T-helper 1 cell treated with Interleukin-12 subunit alpha and Interleukin-12 subunit beta and Interleukin-4 antibody, amounts not matched to agents 30 μg/mL and 1 μg/mL, for 36 hours (primary cell): ENCODE results near the gene DDX55.

Experiments used
- H3K27ac Mint-ChIP-seq: one replicate; pipeline ENCODE4 v1.8.0; 2021; ENCODE audit warnings: mild to moderate bottlenecking, mixed read lengths
- H3K27me3 Mint-ChIP-seq: one replicate; pipeline ENCODE4 v1.8.0; 2021; ENCODE audit warnings: low read depth, mixed read lengths
- H3K36me3 Mint-ChIP-seq: one replicate; pipeline ENCODE4 v1.8.0; 2021; ENCODE audit warnings: low read depth, mixed read lengths
- H3K4me1 Mint-ChIP-seq: one replicate; pipeline ENCODE4 v1.8.0; 2021; ENCODE audit warnings: low read depth, mixed read lengths
- H3K4me3 Mint-ChIP-seq: one replicate; pipeline ENCODE4 v1.8.0; 2021; ENCODE audit warnings: mild to moderate bottlenecking, moderate library complexity, mixed read lengths
- H3K9me3 Mint-ChIP-seq: one replicate; pipeline ENCODE4 v1.8.0; 2021; ENCODE audit warnings: mixed read lengths

DDX55 gene

GRCh38 chr12:123634142-123634561 is 32.3 kb downstream of the DDX55 start:
- Mint-ChIP-seq H3K9me3 (no peaks in the 10 kb centered on the region), H3K4me3 (peak overlapping the region; percentile 99), H3K27ac (peak overlapping the region; percentile 98), H3K27me3 (no peaks in the 10 kb centered on the region), H3K36me3 (peaks cover 19% of the 10 kb centered on the region), H3K4me1 (peaks cover 24% of the 10 kb centered on the region)

DNA sequence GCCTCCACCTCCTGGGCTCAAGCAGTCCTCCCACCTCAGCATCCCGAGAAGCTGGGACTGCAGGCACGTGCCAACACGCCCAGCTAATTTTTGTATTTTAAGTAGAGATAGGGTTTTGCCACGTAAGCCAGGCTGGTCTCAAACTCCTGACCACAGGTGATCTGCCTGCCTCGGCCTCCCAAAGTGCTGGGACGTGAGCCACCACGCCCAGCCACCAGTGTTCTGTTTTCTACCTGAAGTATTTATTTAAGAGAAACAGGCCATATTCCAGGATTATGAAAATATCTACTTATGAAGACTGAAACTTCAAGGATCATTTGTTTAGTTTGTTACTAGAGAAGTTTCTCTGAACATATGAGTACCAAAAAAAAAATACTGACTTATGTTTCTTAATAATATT is 42.0 kb downstream of the DDX55 start:
- H3K4me3 Mint-ChIP-seq: no peak overlapping the region
- no peaks in the 10 kb centered on the region for H3K4me1 Mint-ChIP-seq
- peaks cover 19% of the 10 kb centered on the region for H3K36me3 Mint-ChIP-seq
- H3K27ac Mint-ChIP-seq: no peak overlapping the region
- H3K9me3 Mint-ChIP-seq: no peaks in the 10 kb centered on the region
- H3K27me3 Mint-ChIP-seq: no peaks in the 10 kb centered on the region

DNA sequence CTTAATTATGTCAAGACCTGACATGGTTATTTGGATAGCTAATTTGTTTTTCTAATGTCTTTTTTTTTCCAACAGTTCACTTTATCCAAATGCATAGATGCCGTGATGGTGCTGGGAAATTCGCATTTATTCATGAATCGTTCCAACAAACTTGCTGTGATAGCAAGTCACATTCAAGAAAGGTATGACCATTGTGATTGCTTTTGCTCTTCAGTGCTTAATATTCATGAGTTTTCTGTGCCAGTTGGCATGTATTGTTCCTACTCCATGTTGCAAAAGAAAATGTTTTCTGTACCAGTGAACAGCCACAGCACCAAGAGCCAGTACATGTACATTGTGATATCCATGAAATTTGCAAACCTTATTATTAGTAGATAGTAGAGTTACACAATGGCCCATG is 43.5 kb downstream of the DDX55 start:
- no peak overlapping the region for H3K4me3 Mint-ChIP-seq
- no peak overlapping the region for H3K27ac Mint-ChIP-seq
- H3K36me3 Mint-ChIP-seq: peaks cover 16% of the 10 kb centered on the region
- H3K9me3 Mint-ChIP-seq: no peaks in the 10 kb centered on the region
- H3K4me1 Mint-ChIP-seq: no peaks in the 10 kb centered on the region
- H3K27me3 Mint-ChIP-seq: no peaks in the 10 kb centered on the region

GRCh38 chr12:123645878-123646277 is 44.0 kb downstream of the DDX55 start:
- Mint-ChIP-seq H3K36me3 (peaks cover 19% of the 10 kb centered on the region), H3K4me1 (no peaks in the 10 kb centered on the region), H3K27ac (no peak overlapping the region), H3K9me3 (no peaks in the 10 kb centered on the region), H3K4me3 (no peak overlapping the region), H3K27me3 (no peaks in the 10 kb centered on the region)

- Mint-ChIP-seq H3K4me3 (no peak overlapping the region), H3K27ac (no peak overlapping the region), H3K27me3 (no peaks in the 10 kb centered on the region), H3K9me3 (no peaks in the 10 kb centered on the region), H3K4me1 (no peaks in the 10 kb centered on the region), H3K36me3 (peaks cover 26% of the 10 kb centered on the region)
Measured at GRCh38 chr12:123648401-123648800, 46.5 kb downstream of the DDX55 start.

- Mint-ChIP-seq H3K9me3 (no peaks in the 10 kb centered on the region), H3K4me3 (no peak overlapping the region), H3K27ac (no peak overlapping the region), H3K27me3 (no peaks in the 10 kb centered on the region), H3K4me1 (peaks cover 8% of the 10 kb centered on the region), H3K36me3 (peaks cover 28% of the 10 kb centered on the region)
Measured at GRCh38 chr12:123654129-123654701, 52.3 kb downstream of the DDX55 start.

- Mint-ChIP-seq H3K4me3 (no peak overlapping the region), H3K27ac (no peak overlapping the region), H3K9me3 (no peaks in the 10 kb centered on the region), H3K27me3 (no peaks in the 10 kb centered on the region), H3K4me1 (peaks cover 17% of the 10 kb centered on the region), H3K36me3 (peaks cover 35% of the 10 kb centered on the region)
Measured at GRCh38 chr12:123655420-123655819, 53.5 kb downstream of the DDX55 start.

GRCh38 chr12:123656392-123656791 is 54.5 kb downstream of the DDX55 start:
- no peaks in the 10 kb centered on the region for H3K27me3 Mint-ChIP-seq
- H3K4me3 Mint-ChIP-seq: no peak overlapping the region
- H3K36me3 Mint-ChIP-seq: peaks cover 35% of the 10 kb centered on the region
- H3K27ac Mint-ChIP-seq: no peak overlapping the region
- H3K9me3 Mint-ChIP-seq: no peaks in the 10 kb centered on the region
- H3K4me1 Mint-ChIP-seq: peaks cover 19% of the 10 kb centered on the region

DNA sequence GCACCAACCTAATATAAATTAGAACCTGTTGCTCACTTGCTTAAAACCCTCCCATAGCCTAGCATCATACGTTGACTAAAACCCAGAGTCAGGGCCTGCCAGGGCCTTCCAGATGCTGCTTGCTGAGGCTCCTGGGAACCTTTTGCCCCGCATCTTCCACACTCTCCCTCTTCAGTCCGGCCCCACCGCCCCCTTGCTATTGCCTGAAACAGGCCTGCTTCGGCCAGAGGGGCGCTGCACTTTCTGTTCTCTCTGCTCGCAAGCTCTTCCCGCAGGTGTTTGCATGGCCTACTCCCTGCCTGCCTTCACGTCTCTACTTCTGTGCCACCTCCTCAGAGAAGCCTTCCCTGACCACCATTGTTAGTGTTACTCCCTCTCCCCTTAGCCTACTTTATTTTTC is 55.3 kb downstream of the DDX55 start:
- H3K27me3 Mint-ChIP-seq: no peaks in the 10 kb centered on the region
- peaks cover 31% of the 10 kb centered on the region for H3K36me3 Mint-ChIP-seq
- H3K4me3 Mint-ChIP-seq: no peak overlapping the region
- no peak overlapping the region for H3K27ac Mint-ChIP-seq
- H3K9me3 Mint-ChIP-seq: no peaks in the 10 kb centered on the region
- H3K4me1 Mint-ChIP-seq: peaks cover 19% of the 10 kb centered on the region

DNA sequence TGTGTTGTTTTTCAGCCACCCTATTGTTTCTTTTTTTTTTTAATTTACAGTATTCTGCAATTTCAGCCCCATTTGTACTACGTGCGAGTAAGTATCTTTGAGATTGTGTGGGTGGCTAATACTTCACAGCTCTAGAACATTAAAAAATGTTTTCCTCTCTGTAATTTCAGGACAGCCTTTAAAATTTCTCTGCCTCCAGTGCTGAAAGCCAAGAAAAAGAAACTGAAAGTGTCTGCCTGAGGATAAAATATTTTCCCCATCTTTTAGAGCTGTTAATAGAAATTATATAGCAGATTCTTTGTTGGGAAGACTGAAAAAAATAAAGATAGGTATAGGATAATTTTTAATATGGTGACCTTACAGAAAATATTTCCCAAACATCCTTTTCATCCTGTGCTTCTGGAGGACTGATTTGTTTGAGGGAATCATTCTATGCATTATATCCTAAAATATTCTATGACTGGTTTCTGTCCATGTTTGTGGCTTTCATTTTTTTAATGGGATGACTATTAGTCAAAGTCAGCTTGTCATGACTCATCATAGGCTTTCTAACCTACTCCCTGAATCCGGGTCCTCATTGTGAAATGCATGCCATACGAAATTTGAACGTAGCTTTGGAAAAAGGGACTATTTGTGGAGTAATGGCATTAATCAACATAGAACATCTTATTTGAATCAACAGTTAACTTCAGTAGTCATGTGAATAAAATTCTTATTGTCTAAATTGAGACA is 58.3 kb downstream of the DDX55 start:
- no peak overlapping the region for H3K4me3 Mint-ChIP-seq
- peaks cover 35% of the 10 kb centered on the region for H3K36me3 Mint-ChIP-seq
- H3K27ac Mint-ChIP-seq: peak overlapping the region; percentile 72
- H3K4me1 Mint-ChIP-seq: peaks cover 19% of the 10 kb centered on the region
- H3K27me3 Mint-ChIP-seq: no peaks in the 10 kb centered on the region
- H3K9me3 Mint-ChIP-seq: no peaks in the 10 kb centered on the region

GRCh38 chr12:123667771-123668170 is 65.9 kb downstream of the DDX55 start:
- Mint-ChIP-seq H3K27me3 (no peaks in the 10 kb centered on the region), H3K4me1 (peaks cover 9% of the 10 kb centered on the region), H3K4me3 (no peak overlapping the region), H3K9me3 (no peaks in the 10 kb centered on the region), H3K27ac (no peak overlapping the region), H3K36me3 (peaks cover 10% of the 10 kb centered on the region)
